HepG2 (cell line): ENCODE measurements around the gene WDR27. TPM values are rescaled to one million over a fixed set of nuclear protein-coding genes. Genes with fewer than 3 reads are reported as not detected.

Source experiments
- CENPT ChIP-seq: sonication (generic); formaldehyde crosslinking; IDR thresholded peaks from 2 replicates; pipeline ENCODE4 v1.8.0; 2022; ENCODE audit warnings: low read depth, mild to moderate bottlenecking, moderate library complexity, missing genetic modification reagents
- CHD4 ChIP-seq: fragments of 200-600 bp; sonication (generic); IDR thresholded peaks from 2 replicates; pipeline ENCODE4 v1.7.0; 2017; ENCODE audit warnings: mild to moderate bottlenecking, low read length, borderline replicate concordance
- EEA1 ChIP-seq: sonication (generic); formaldehyde crosslinking; IDR thresholded peaks from 2 replicates; pipeline ENCODE4 v1.5.1; 2020; ENCODE audit warnings: mild to moderate bottlenecking, missing genetic modification reagents, borderline replicate concordance
- NFRKB ChIP-seq: fragments of 450-650 bp; IDR thresholded peaks from 2 replicates; pipeline ENCODE4 v1.6.1; 2017
- PHB2 ChIP-seq: fragments of 450-650 bp; IDR thresholded peaks from 2 replicates; pipeline ENCODE4 v1.6.1; 2018; ENCODE audit not compliant: partially characterized antibody
- PRPF4 ChIP-seq: fragments of 200-400 bp; formaldehyde crosslinking; IDR thresholded peaks from 2 replicates; pipeline ENCODE4 v1.6.1; 2016; ENCODE audit warnings: low read length, low read depth; ENCODE audit not compliant: poor library complexity, severe bottlenecking
- RFX3 ChIP-seq: IDR thresholded peaks from 2 replicates; pipeline ENCODE4 v1.6.1; 2016; ENCODE audit warnings: missing biosample characterization, missing genetic modification reagents
- U2AF2 ChIP-seq: fragments of 200-400 bp; formaldehyde crosslinking; IDR thresholded peaks from 2 replicates; pipeline ENCODE4 v1.6.1; 2017; ENCODE audit warnings: low read depth, mild to moderate bottlenecking, low read length
- YEATS2 ChIP-seq: sonication (generic); formaldehyde crosslinking; IDR thresholded peaks from 2 replicates; pipeline ENCODE4 v1.4.0; 2020; ENCODE audit warnings: missing genetic modification reagents, borderline replicate concordance
- ZBTB46 ChIP-seq: sonication (generic); formaldehyde crosslinking; IDR thresholded peaks from 2 replicates; pipeline ENCODE4 v1.4.0; 2020; ENCODE audit warnings: mild to moderate bottlenecking, missing genetic modification reagents, borderline replicate concordance
- ZMYM3 ChIP-seq: sonication (generic); formaldehyde crosslinking; IDR thresholded peaks from 2 replicates; pipeline ENCODE4 v1.5.1; 2020; ENCODE audit warnings: mild to moderate bottlenecking, missing genetic modification reagents
- ZNF30 ChIP-seq: sonication (generic); formaldehyde crosslinking; IDR thresholded peaks from 2 replicates; pipeline ENCODE4 v1.5.0; 2020; ENCODE audit warnings: mild to moderate bottlenecking, missing genetic modification reagents
- ZNF660 ChIP-seq: sonication (generic); formaldehyde crosslinking; IDR thresholded peaks from 2 replicates; pipeline ENCODE4 v1.5.1; 2020; ENCODE audit warnings: mild to moderate bottlenecking, low read depth, missing genetic modification reagents, borderline replicate concordance
- ZNF704 ChIP-seq: sonication (generic); formaldehyde crosslinking; IDR thresholded peaks from 2 replicates; pipeline ENCODE4 v1.8.1; 2023; ENCODE audit warnings: mild to moderate bottlenecking, inconsistent platforms, moderate library complexity, missing genetic modification reagents, borderline replicate concordance
- ZNF790 ChIP-seq: sonication (generic); formaldehyde crosslinking; IDR thresholded peaks from 2 replicates; pipeline ENCODE4 v1.8.0; 2022; ENCODE audit warnings: missing genetic modification reagents, mild to moderate bottlenecking, borderline replicate concordance
- polyA plus RNA-seq, 8 experiments: library from polyadenylated mRNA; depleted of rRNA in 3 of 8; stranded (reverse) in 7 of 8; unstranded in 1 of 8; fragments of >200 nt; fragmentation: Illumina TruSeq in 4 of 8; extraction: Trizol in 4 of 8; gene quantifications; 2 replicates each; pipeline versions ENCODE4 v1.2.1 to v1.2.3, GENCODE V29; 2011 to 2016; ENCODE audit warnings: low read depth in 4 of 8, missing spikeins in 1 of 8, mixed read lengths in 1 of 8; ENCODE audit not compliant: insufficient read depth in 1 of 8
- total RNA-seq, 5 experiments: library from RNA; depleted of rRNA; stranded (reverse); fragments of >200 nt; fragmentation: Illumina TruSeq; extraction: Trizol; gene quantifications; 2 replicates each; pipeline ENCODE4 v1.2.3, GENCODE V29; 2016; ENCODE audit warnings: low read depth in 1 of 5
- TF ChIP-seq, protein P1 (sequence below): sonication (generic); formaldehyde crosslinking; IDR thresholded peaks from 2 replicates; pipeline ENCODE4 v1.4.0; 2020; ENCODE audit warnings: mild to moderate bottlenecking, missing genetic modification reagents
- TF ChIP-seq, protein P2 (sequence below): sonication (generic); formaldehyde crosslinking; IDR thresholded peaks from 2 replicates; pipeline ENCODE4 v1.9.0; 2021; ENCODE audit warnings: missing genetic modification reagents, borderline replicate concordance

The WDR27 gene
- total and polyA plus RNA-seq, 2 of the 13 experiments (the other 11 are each of a cell fraction or from before 2014, with no cell fraction given): 34.1 to 80.3 TPM

DNA sequence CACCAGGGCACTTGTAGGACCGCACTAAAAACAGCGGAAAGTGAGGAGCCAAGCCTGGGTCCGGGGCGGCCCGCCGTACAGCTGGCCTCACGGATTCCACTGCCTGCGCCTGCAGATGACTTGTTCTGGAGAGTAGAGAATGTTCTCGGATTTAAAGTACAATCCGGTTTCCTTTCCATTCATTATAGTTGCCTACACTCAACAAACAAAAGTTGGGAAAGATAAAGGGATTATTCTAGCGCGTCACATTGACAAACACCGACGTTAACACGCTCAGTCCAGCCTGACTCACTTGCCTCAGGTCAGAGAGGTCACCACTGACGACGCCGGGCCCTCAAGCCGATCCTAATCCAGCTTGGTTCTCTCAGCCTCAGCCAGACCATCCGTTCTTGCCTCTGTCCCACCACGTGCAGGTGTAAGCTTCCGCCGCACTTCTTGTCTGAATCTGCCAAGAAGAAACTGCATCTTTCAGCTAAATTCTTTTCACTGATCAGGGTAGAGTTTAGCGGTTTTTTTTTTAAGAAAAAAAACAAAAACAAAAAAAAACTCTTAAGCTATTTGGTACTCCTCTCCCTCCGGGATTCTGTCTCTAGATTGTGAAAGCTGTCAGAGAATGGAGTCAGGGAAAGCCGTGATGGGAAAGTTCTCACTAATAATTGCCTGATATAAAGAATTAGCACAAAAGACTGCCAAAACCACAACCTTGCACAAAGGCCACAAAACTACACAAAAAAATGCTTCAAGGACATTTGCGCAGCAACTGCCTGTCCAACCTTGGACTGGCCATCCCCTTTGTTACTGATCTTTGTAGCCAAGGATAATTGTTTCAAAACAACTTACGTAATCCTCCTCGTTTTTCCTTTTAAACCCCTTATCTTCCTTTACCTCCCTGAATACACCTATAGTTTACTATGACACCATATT, 23.6 kb upstream of the WDR27 start (continued):
- no peak for TF ChIP-seq CENPT
- TF ChIP-seq NFRKB: no peak
- no peak for TF ChIP-seq PHB2
- TF ChIP-seq, protein P1, sequence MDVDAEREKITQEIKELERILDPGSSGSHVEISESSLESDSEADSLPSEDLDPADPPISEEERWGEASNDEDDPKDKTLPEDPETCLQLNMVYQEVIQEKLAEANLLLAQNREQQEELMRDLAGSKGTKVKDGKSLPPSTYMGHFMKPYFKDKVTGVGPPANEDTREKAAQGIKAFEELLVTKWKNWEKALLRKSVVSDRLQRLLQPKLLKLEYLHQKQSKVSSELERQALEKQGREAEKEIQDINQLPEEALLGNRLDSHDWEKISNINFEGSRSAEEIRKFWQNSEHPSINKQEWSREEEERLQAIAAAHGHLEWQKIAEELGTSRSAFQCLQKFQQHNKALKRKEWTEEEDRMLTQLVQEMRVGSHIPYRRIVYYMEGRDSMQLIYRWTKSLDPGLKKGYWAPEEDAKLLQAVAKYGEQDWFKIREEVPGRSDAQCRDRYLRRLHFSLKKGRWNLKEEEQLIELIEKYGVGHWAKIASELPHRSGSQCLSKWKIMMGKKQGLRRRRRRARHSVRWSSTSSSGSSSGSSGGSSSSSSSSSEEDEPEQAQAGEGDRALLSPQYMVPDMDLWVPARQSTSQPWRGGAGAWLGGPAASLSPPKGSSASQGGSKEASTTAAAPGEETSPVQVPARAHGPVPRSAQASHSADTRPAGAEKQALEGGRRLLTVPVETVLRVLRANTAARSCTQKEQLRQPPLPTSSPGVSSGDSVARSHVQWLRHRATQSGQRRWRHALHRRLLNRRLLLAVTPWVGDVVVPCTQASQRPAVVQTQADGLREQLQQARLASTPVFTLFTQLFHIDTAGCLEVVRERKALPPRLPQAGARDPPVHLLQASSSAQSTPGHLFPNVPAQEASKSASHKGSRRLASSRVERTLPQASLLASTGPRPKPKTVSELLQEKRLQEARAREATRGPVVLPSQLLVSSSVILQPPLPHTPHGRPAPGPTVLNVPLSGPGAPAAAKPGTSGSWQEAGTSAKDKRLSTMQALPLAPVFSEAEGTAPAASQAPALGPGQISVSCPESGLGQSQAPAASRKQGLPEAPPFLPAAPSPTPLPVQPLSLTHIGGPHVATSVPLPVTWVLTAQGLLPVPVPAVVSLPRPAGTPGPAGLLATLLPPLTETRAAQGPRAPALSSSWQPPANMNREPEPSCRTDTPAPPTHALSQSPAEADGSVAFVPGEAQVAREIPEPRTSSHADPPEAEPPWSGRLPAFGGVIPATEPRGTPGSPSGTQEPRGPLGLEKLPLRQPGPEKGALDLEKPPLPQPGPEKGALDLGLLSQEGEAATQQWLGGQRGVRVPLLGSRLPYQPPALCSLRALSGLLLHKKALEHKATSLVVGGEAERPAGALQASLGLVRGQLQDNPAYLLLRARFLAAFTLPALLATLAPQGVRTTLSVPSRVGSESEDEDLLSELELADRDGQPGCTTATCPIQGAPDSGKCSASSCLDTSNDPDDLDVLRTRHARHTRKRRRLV: peak; percentile 83; the same call in 1 of the 2 replicates
- TF ChIP-seq ZNF660: no peak
- TF ChIP-seq ZNF30 (CRISPR knock-in tag): no peak; the same call in 1 of the 2 replicates
- peak; percentile 24; the same call in 1 of the 2 replicates for TF ChIP-seq ZNF704
- no peak for TF ChIP-seq PRPF4
- TF ChIP-seq RFX3 (CRISPR knock-in tag): 0 out of 2 replicates have a peak, but pooled peaks have one; percentile 6
- peak; percentile 76; the same call in 1 of the 2 replicates for TF ChIP-seq CHD4
- no peak; the same call in 1 of the 2 replicates for TF ChIP-seq ZNF790 (CRISPR knock-in tag)
- TF ChIP-seq ZBTB46 (CRISPR knock-in tag): no peak
- no peak for TF ChIP-seq ZMYM3
- TF ChIP-seq, protein P2, sequence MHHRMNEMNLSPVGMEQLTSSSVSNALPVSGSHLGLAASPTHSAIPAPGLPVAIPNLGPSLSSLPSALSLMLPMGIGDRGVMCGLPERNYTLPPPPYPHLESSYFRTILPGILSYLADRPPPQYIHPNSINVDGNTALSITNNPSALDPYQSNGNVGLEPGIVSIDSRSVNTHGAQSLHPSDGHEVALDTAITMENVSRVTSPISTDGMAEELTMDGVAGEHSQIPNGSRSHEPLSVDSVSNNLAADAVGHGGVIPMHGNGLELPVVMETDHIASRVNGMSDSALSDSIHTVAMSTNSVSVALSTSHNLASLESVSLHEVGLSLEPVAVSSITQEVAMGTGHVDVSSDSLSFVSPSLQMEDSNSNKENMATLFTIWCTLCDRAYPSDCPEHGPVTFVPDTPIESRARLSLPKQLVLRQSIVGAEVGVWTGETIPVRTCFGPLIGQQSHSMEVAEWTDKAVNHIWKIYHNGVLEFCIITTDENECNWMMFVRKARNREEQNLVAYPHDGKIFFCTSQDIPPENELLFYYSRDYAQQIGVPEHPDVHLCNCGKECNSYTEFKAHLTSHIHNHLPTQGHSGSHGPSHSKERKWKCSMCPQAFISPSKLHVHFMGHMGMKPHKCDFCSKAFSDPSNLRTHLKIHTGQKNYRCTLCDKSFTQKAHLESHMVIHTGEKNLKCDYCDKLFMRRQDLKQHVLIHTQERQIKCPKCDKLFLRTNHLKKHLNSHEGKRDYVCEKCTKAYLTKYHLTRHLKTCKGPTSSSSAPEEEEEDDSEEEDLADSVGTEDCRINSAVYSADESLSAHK: no peak
- TF ChIP-seq EEA1 (CRISPR knock-in tag): no peak
- TF ChIP-seq YEATS2: peak; percentile 14; the same call in 1 of the 2 replicates
- TF ChIP-seq U2AF2: 0 out of 2 replicates have a peak, but pooled peaks have one; percentile 87
